A549 (cell line): Measurements from ENCODE around the gene SEMA3C. TPM values are rescaled to one million over a fixed set of nuclear protein-coding genes. Genes with fewer than 3 reads are reported as not detected.

ENCODE experiments used
- ATAC-seq, 2 experiments: fragments of 200-7000 bp in 1 of 2; fragments of >200 bp in 1 of 2; cut with Nextera tagmentation in 1 of 2; cut with Tn5 transposase in 1 of 2; 3 replicates each; pipeline versions ENCODE4 v1.8.0 to v1.9.1; 2018 to 2020; ENCODE audit warnings: mild to moderate bottlenecking in 1 of 2, moderate library complexity in 1 of 2
- CTCF ChIA-PET: fragments of 300-600 bp; sonication (Branson Sonifier 250); formaldehyde crosslinking; extraction: SDS; loops from one replicate; lab custom pipeline; 2021; ENCODE audit warnings: antibody characterized with exemption, inconsistent platforms; lab: Yijun Ruan, JAX
- POLR2A ChIA-PET: fragments of 350-600 bp; formaldehyde crosslinking; extraction: SDS; loops from one replicate; lab custom pipeline; 2021; ENCODE audit warnings: antibody characterized with exemption, inconsistent platforms; lab: Yijun Ruan, JAX
- DNase-seq, 2 experiments: peaks; one replicate each; pipeline versions ENCODE4 v3.0.0 to v3.0.0-alpha.2; 2011 to 2016; ENCODE audit warnings: low read depth in 1 of 2, low spot score in 1 of 2
- FAIRE-seq: peaks from 2 replicates; lab custom pipeline; 2011; peaks lifted over from hg19 to GRCh38; lab: Jason Lieb, UNC
- H3K27ac ChIP-seq, 2 experiments: fragments of >200 bp; sonication (Bioruptor Twin); formaldehyde crosslinking; 3 replicates each; pipeline ENCODE4 v1.5.1; 2016 to 2017
- H3K4me1 ChIP-seq: fragments of >200 bp; sonication (Bioruptor Twin); formaldehyde crosslinking; 3 replicates; pipeline ENCODE4 v1.6.1; 2016
- H3K4me2 ChIP-seq: fragments of >200 bp; sonication (Bioruptor Twin); formaldehyde crosslinking; 3 replicates; pipeline ENCODE4 v1.6.1; 2016
- H3K4me3 ChIP-seq: fragments of >200 bp; sonication (Bioruptor Twin); formaldehyde crosslinking; 3 replicates; pipeline ENCODE4 v1.5.1; 2016
- H3K9me3 ChIP-seq: fragments of >200 bp; sonication (Bioruptor Twin); formaldehyde crosslinking; 3 replicates; pipeline ENCODE4 v1.6.1; 2016
- BHLHE40 ChIP-seq: IDR thresholded peaks from 2 replicates; pipeline ENCODE4 v1.6.1; 2012; ENCODE audit warnings: low read depth, low read length, inconsistent platforms
- CBX2 ChIP-seq: fragments of 200-600 bp; sonication (generic); IDR thresholded peaks from 2 replicates; pipeline ENCODE4 v1.6.1; 2016; ENCODE audit warnings: low read depth, mild to moderate bottlenecking, borderline replicate concordance
- CHD4 ChIP-seq: fragments of 200-600 bp; sonication (generic); IDR thresholded peaks from 2 replicates; pipeline ENCODE4 v1.6.1; 2016; ENCODE audit warnings: antibody characterized with exemption, mild to moderate bottlenecking, borderline replicate concordance
- ESRRA ChIP-seq: fragments of 150-350 bp; IDR thresholded peaks from 2 replicates; pipeline ENCODE4 v1.6.1; 2014; ENCODE audit warnings: mild to moderate bottlenecking, low read length, borderline replicate concordance
- FOSL2 ChIP-seq, 2 experiments: fragments of 450-650 bp in 1 of 2; fragments of >200 bp in 1 of 2; sonication (Bioruptor Twin) in 1 of 2; formaldehyde crosslinking; IDR thresholded peaks; 2 replicates each; pipeline versions ENCODE4 v1.5.0 to v1.6.1; 2016 to 2020; ENCODE audit warnings: mild to moderate bottlenecking in 1 of 2, moderate library complexity in 1 of 2
- FOXS1 ChIP-seq: fragments of 250-450 bp; sonication (Bioruptor Pico); IDR thresholded peaks from 2 replicates; pipeline ENCODE4 v1.5.0; 2020; ENCODE audit warnings: mild to moderate bottlenecking, moderate library complexity
- JUN ChIP-seq, 2 experiments: fragments of >200 bp; sonication (Bioruptor Twin); formaldehyde crosslinking; IDR thresholded peaks; 2 replicates in 1 of 2; 3 replicates in 1 of 2; pipeline ENCODE4 v1.6.1; 2016 to 2017
- JUNB ChIP-seq: fragments of >200 bp; sonication (Bioruptor Twin); formaldehyde crosslinking; IDR thresholded peaks from 2 replicates; pipeline ENCODE4 v1.6.1; 2016
- MAFK ChIP-seq: fragments of 450-650 bp; IDR thresholded peaks from 2 replicates; pipeline ENCODE4 v1.6.1; 2014; ENCODE audit not compliant: partially characterized antibody
- NFE2L2 ChIP-seq: fragments of 150-350 bp; conservative IDR thresholded peaks from 2 replicates; pipeline ENCODE4 v1.6.1; 2014; ENCODE audit warnings: low read length
- PBX3 ChIP-seq: IDR thresholded peaks from 2 replicates; pipeline ENCODE4 v1.6.1; 2012
- PHF8 ChIP-seq: fragments of 200-600 bp; sonication (generic); IDR thresholded peaks from 2 replicates; pipeline ENCODE4 v1.6.1; 2016; ENCODE audit warnings: low read depth, mild to moderate bottlenecking, antibody characterized with exemption, moderate library complexity, borderline replicate concordance
- RCOR1 ChIP-seq: fragments of 150-350 bp; IDR thresholded peaks from 2 replicates; pipeline ENCODE4 v1.6.1; 2014; ENCODE audit warnings: antibody characterized with exemption, low read length, low read depth
- TP53 ChIP-seq: fragments of 250-450 bp; sonication (Bioruptor Pico); IDR thresholded peaks from 2 replicates; pipeline ENCODE4 v1.5.0; 2021; ENCODE audit warnings: mild to moderate bottlenecking, moderate library complexity
- ZC3H11A ChIP-seq: fragments of 450-650 bp; IDR thresholded peaks from 2 replicates; pipeline ENCODE4 v1.6.1; 2014; ENCODE audit warnings: antibody characterized with exemption, mild to moderate bottlenecking
- ZFP36 ChIP-seq: fragments of 450-650 bp; IDR thresholded peaks from 2 replicates; pipeline ENCODE4 v1.6.1; 2014; ENCODE audit warnings: borderline replicate concordance; ENCODE audit not compliant: partially characterized antibody
- WGBS: methylation state at CpG from one replicate; pipeline ENCODE4 v1.1.6; 2017; ENCODE audit errors: missing lambda C conversion rate; 5-methylcytosine and 5-hydroxymethylcytosine counted together
- polyA plus RNA-seq, 4 experiments: library from polyadenylated mRNA; depleted of rRNA in 3 of 4; stranded (reverse); fragments of >200 nt; fragmentation: RNase III in 1 of 4; extraction: RNeasy Plus Mini Kit Qiagen cat#74134 plus additional on column Dnase treatment in 1 of 4; gene quantifications; 2 replicates in 3 of 4; 3 replicates in 1 of 4; pipeline ENCODE4 v1.2.3, GENCODE V29; 2011 to 2017
- TF ChIP-seq, protein P1 (sequence below): fragments of >200 bp; sonication (Bioruptor Twin); formaldehyde crosslinking; IDR thresholded peaks from 2 replicates; pipeline ENCODE4 v1.6.1; 2016
- TF ChIP-seq, protein P2 (sequence below): fragments of 250-450 bp; sonication (Bioruptor Pico); IDR thresholded peaks from 2 replicates; pipeline ENCODE4 v1.5.0; 2021; ENCODE audit warnings: mild to moderate bottlenecking, moderate library complexity, borderline replicate concordance
- TF ChIP-seq, protein P3 (sequence below): fragments of >200 bp; sonication (Bioruptor Twin); formaldehyde crosslinking; IDR thresholded peaks from 3 replicates; pipeline ENCODE4 v1.6.1; 2016

Gene SEMA3C
- polyA plus RNA-seq, 2 of the 4 experiments (the other 2 are of a cell fraction): 78.1 to 212 TPM

DNA sequence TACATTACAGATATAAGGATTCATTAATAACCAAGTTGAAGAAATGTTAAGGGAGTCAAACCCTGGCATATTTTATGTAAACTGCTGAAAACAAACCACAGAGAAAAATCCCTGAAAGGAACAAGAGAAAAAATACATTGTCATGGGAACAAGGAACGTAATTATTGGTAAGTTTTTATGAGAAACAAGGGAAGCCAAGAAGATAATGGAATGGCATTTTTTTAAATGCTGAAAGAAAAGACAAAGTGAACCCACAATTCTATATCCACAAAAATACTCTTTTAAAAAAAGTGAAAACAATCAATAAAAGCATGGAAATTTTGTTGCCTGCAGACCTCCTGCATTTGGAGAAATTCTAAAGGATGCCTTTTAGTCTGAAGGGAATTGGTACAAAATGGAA, 144.0 kb downstream of the SEMA3C start:
- ATAC-seq (no peak), DNase-seq (no peak), FAIRE-seq (no peak)
- Histone ChIP-seq H3K4me1 (peaks cover 86% of the 10 kb centered on the region), H3K27ac (peak overlapping the region; percentile 27 to 45; a peak in 1 of 6 replicates), H3K4me3 (no peak overlapping the region), H3K9me3 (no peaks in the 10 kb centered on the region), H3K4me2 (no peak overlapping the region)
- POLR2A ChIA-PET: no interaction called here
- WGBS: 95% methylated on average over 1 of the region's 1 CpG
- CTCF ChIA-PET: no interaction called here
- no peak for TF ChIP-seq JUNB
- TF ChIP-seq FOXS1: no peak
- no peak for TF ChIP-seq TP53
- TF ChIP-seq, protein P1, sequence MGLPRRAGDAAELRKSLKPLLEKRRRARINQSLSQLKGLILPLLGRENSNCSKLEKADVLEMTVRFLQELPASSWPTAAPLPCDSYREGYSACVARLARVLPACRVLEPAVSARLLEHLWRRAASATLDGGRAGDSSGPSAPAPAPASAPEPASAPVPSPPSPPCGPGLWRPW: no peak
- no peak for TF ChIP-seq CBX2
- TF ChIP-seq, protein P2, sequence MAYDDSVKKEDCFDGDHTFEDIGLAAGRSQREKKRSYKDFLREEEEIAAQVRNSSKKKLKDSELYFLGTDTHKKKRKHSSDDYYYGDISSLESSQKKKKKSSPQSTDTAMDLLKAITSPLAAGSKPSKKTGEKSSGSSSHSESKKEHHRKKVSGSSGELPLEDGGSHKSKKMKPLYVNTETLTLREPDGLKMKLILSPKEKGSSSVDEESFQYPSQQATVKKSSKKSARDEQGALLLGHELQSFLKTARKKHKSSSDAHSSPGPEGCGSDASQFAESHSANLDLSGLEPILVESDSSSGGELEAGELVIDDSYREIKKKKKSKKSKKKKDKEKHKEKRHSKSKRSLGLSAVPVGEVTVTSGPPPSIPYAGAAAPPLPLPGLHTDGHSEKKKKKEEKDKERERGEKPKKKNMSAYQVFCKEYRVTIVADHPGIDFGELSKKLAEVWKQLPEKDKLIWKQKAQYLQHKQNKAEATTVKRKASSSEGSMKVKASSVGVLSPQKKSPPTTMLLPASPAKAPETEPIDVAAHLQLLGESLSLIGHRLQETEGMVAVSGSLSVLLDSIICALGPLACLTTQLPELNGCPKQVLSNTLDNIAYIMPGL: no peak
- TF ChIP-seq, protein P3, sequence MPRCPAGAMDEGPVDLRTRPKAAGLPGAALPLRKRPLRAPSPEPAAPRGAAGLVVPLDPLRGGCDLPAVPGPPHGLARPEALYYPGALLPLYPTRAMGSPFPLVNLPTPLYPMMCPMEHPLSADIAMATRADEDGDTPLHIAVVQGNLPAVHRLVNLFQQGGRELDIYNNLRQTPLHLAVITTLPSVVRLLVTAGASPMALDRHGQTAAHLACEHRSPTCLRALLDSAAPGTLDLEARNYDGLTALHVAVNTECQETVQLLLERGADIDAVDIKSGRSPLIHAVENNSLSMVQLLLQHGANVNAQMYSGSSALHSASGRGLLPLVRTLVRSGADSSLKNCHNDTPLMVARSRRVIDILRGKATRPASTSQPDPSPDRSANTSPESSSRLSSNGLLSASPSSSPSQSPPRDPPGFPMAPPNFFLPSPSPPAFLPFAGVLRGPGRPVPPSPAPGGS: no peak
- no peak for TF ChIP-seq ZC3H11A
- no peak for TF ChIP-seq PHF8
- TF ChIP-seq PBX3: no peak

- WGBS: 96% methylated on average over 1 of the region's 1 CpG
- Histone ChIP-seq H3K4me3 (no peak overlapping the region), H3K9me3 (no peaks in the 10 kb centered on the region), H3K4me2 (no peak overlapping the region; the same call in 2 of the 3 replicates), H3K4me1 (peaks cover 86% of the 10 kb centered on the region), H3K27ac (peak overlapping the region; percentile 10 to 45; a peak in 4 of 6 replicates)
- POLR2A ChIA-PET: no interaction called here
- ATAC-seq (no peak), FAIRE-seq (no peak), DNase-seq (no peak)
- CTCF ChIA-PET: interaction anchor here (0.8 to 1.6 kb wide), 3 partner anchors 9 to 19 kb away, joined by 3 read pairs; no protein-coding TSS in a partner anchor
- no peak for TF ChIP-seq CHD4
Measured at GRCh38 chr7:80773787-80774508, 144.9 kb downstream of the SEMA3C start.

GRCh38 chr7:80772347-80772993, 146.4 kb downstream of the SEMA3C start:
- ATAC-seq: no peak
- DNase-seq: no peak
- Histone ChIP-seq H3K4me3 (no peak overlapping the region), H3K4me1 (peaks cover 81% of the 10 kb centered on the region), H3K27ac (peak overlapping the region; percentile 35 to 62; a peak in 4 of 6 replicates), H3K9me3 (no peaks in the 10 kb centered on the region), H3K4me2 (peak overlapping the region; percentile 49; the same call in 2 of the 3 replicates)
- FAIRE-seq: no peak
- ChIA-PET CTCF (interaction anchor here (0.8 to 1.8 kb wide), 2 partner anchors 19 to 25 kb away, joined by 3 to 5 read pairs; no protein-coding TSS in a partner anchor), POLR2A (no interaction called here)
- TF ChIP-seq PBX3 (no peak), JUN (IDR thresholded peaks at IDR 0.05) (no peak), FOSL2 (IDR thresholded peaks at IDR 0.05) (no peak), FOSL2 (CRISPR knock-in tag; IDR thresholded peaks at IDR 0.05) (no peak), ZFP36 (no peak), BHLHE40 (no peak), MAFK (no peak), ESRRA (no peak), RCOR1 (no peak), CBX2 (no peak), NFE2L2 (no peak)
- TF ChIP-seq, protein P2: no peak
- 36% methylated on average over 2 of the region's 2 CpGs for WGBS
